ENCODE results near the gene FAM89A. TPM values are rescaled to one million over a fixed set of nuclear protein-coding genes. Genes with fewer than 3 reads are reported as not detected.
"Not testable (repeated sequence)": the region's sequence is repeated elsewhere in the genome, so short reads cannot be mapped to it uniquely, and the experiment has no call there.

Gene FAM89A
- total RNA-seq, 4 donors from 2014 or later: 10.3 to 20.5 (median 16.1) TPM

GRCh38 chr1:230985711-230986110 is 54.3 kb downstream of the FAM89A start:
- intact Hi-C loops (cut with DNase I; ENCODE audit: low total_unique reads): no loop called here
- Histone ChIP-seq H3K27me3 (no peaks in the 10 kb centered on the region), H3K36me3 (peaks cover 0 to 2% of the 10 kb centered on the region in 2 donors), H3K9me3 (no peaks in the 10 kb centered on the region), H3K27ac (no peak overlapping the region), H3K4me1 (no peaks in the 10 kb centered on the region), H3K4me3 (no peak overlapping the region)
- TF ChIP-seq POLR2A (IDR thresholded peaks at IDR 0.05) (no peak), CTCF (IDR thresholded peaks at IDR 0.05) (no peak)
- DNase-seq: no peak

- H3K4me1 ChIP-seq; H3K27me3 ChIP-seq; intact Hi-C loops (cut with DNase I; ENCODE audit: low total_unique reads); H3K9me3 ChIP-seq; H3K4me3 ChIP-seq; H3K36me3 ChIP-seq; H3K27ac ChIP-seq; DNase-seq: not testable (repeated sequence)
Measured at GRCh38 chr1:230984622-230985515, 55.2 kb downstream of the FAM89A start.

GRCh38 chr1:230983811-230984210 is 56.2 kb downstream of the FAM89A start:
- peaks cover 0 to 4% of the 10 kb centered on the region in 2 donors for H3K4me1 ChIP-seq
- no peak overlapping the region for H3K27ac ChIP-seq
- intact Hi-C loops (cut with DNase I; ENCODE audit: low total_unique reads): no loop called here
- H3K36me3 ChIP-seq: no peaks in the 10 kb centered on the region
- H3K27me3 ChIP-seq: no peaks in the 10 kb centered on the region
- no peak for DNase-seq
- no peak overlapping the region for H3K4me3 ChIP-seq
- TF ChIP-seq POLR2A (IDR thresholded peaks at IDR 0.05) (no peak), CTCF (IDR thresholded peaks at IDR 0.05) (no peak)
- H3K9me3 ChIP-seq: no peaks in the 10 kb centered on the region

GRCh38 chr1:230982696-230983095 is 57.4 kb downstream of the FAM89A start:
- intact Hi-C loops (cut with DNase I; ENCODE audit: low total_unique reads): no loop called here
- TF ChIP-seq CTCF (IDR thresholded peaks at IDR 0.05) (no peak), POLR2A (IDR thresholded peaks at IDR 0.05) (no peak)
- no peaks in the 10 kb centered on the region for H3K27me3 ChIP-seq
- H3K4me3 ChIP-seq: no peak overlapping the region
- no peak for DNase-seq
- H3K4me1 ChIP-seq: peaks cover 2 to 4% of the 10 kb centered on the region in 2 donors
- no peaks in the 10 kb centered on the region for H3K36me3 ChIP-seq
- no peaks in the 10 kb centered on the region for H3K9me3 ChIP-seq
- no peak overlapping the region for H3K27ac ChIP-seq

- no peak for DNase-seq
- Histone ChIP-seq H3K27ac (no peak overlapping the region), H3K4me1 (peaks cover 4 to 8% of the 10 kb centered on the region in 2 donors), H3K36me3 (no peaks in the 10 kb centered on the region), H3K9me3 (no peaks in the 10 kb centered on the region), H3K4me3 (no peak overlapping the region), H3K27me3 (no peaks in the 10 kb centered on the region)
- intact Hi-C loops (cut with DNase I; ENCODE audit: low total_unique reads): no loop called here
- TF ChIP-seq POLR2A (IDR thresholded peaks at IDR 0.05) (no peak), CTCF (IDR thresholded peaks at IDR 0.05) (no peak)
Measured at GRCh38 chr1:230979952-230980351, 60.1 kb downstream of the FAM89A start.
